GM18858 (cell line): Measurements from ENCODE around the gene PRSS56.

Source experiments
- ATAC-seq: cut with Tn5 transposase; IDR thresholded peaks from one replicate; pipeline ENCODE4 v1.9.1; 2021; ENCODE audit not compliant: unreplicated experiment

PRSS56 gene

GRCh38 chr2:232519581-232520438 is at the start of gene PRSS56:
PRSS56 (plus strand) TSS chr2:232520388; CDS start chr2:232520599, 211 bp downstream.
- ATAC-seq: no peak

GRCh38 chr2:232473467-232473890 is 46.7 kb upstream of the PRSS56 start:
- no peak for ATAC-seq

GRCh38 chr2:232476045-232476444 is 44.1 kb upstream of the PRSS56 start:
- no peak for ATAC-seq

- no peak for ATAC-seq
Observed at GRCh38 chr2:232476791-232477190, 43.4 kb upstream of the PRSS56 start.

GRCh38 chr2:232477751-232478510 is 42.3 kb upstream of the PRSS56 start:
- no peak for ATAC-seq

GRCh38 chr2:232478571-232479340 is 41.4 kb upstream of the PRSS56 start:
- no peak for ATAC-seq

GRCh38 chr2:232479341-232480200 is 40.6 kb upstream of the PRSS56 start:
- ATAC-seq: no peak

GRCh38 chr2:232480201-232481190 is 39.7 kb upstream of the PRSS56 start:
- ATAC-seq: no peak

GRCh38 chr2:232481322-232482140 is 38.7 kb upstream of the PRSS56 start:
- no peak for ATAC-seq

- ATAC-seq: no peak
Observed at GRCh38 chr2:232482301-232483238, 37.6 kb upstream of the PRSS56 start.

- ATAC-seq: no peak
Observed at GRCh38 chr2:232483311-232483922, 36.8 kb upstream of the PRSS56 start.

GRCh38 chr2:232483923-232484627 is 36.1 kb upstream of the PRSS56 start:
- ATAC-seq: no peak

GRCh38 chr2:232484628-232485347 is 35.4 kb upstream of the PRSS56 start:
- no peak for ATAC-seq

- ATAC-seq: no peak
Observed at GRCh38 chr2:232485348-232485756, 34.8 kb upstream of the PRSS56 start.

- no peak for ATAC-seq
Observed at GRCh38 chr2:232485757-232486557, 34.2 kb upstream of the PRSS56 start.
